Measurements from ENCODE around the gene FREM3.
"Not testable (repeated sequence)": the region's sequence is repeated elsewhere in the genome, so short reads cannot be mapped to it uniquely, and the experiment has no call there.

Gene FREM3

GRCh38 chr4:143700416-143701352 is at the start of gene FREM3:
Gene FREM3 (minus strand): TSS chr4:143700675. CDS start chr4:143700675, 0 bp downstream.
- peak in 1 of 2 experiments; percentile 22 for DNase-seq

GRCh38 chr4:143745874-143746273 is 45.4 kb upstream of the FREM3 start:
- no peak for DNase-seq

- DNase-seq = no peak
Measured at GRCh38 chr4:143743591-143743990, 43.1 kb upstream of the FREM3 start.

GRCh38 chr4:143742834-143743233 is 42.4 kb upstream of the FREM3 start:
- DNase-seq = no peak

- DNase-seq = no peak
Measured at GRCh38 chr4:143736861-143737260, 36.4 kb upstream of the FREM3 start.

GRCh38 chr4:143736061-143736460 is 35.6 kb upstream of the FREM3 start:
- not testable (repeated sequence) for DNase-seq

GRCh38 chr4:143728166-143728565 is 27.7 kb upstream of the FREM3 start:
- no peak for DNase-seq

GRCh38 chr4:143726714-143727113 is 26.2 kb upstream of the FREM3 start:
- DNase-seq = no peak

- DNase-seq = no peak
Measured at GRCh38 chr4:143721317-143721716, 20.8 kb upstream of the FREM3 start.

- DNase-seq = not testable (repeated sequence)
Measured at GRCh38 chr4:143718748-143719147, 18.3 kb upstream of the FREM3 start.

- DNase-seq = peak in 1 of 2 experiments; percentile 3
Measured at GRCh38 chr4:143713955-143714625, 13.6 kb upstream of the FREM3 start.

GRCh38 chr4:143713553-143713952 is 13.1 kb upstream of the FREM3 start:
- no peak for DNase-seq

GRCh38 chr4:143712155-143712550 is 11.7 kb upstream of the FREM3 start:
- no peak for DNase-seq

GRCh38 chr4:143711543-143712154 is 11.2 kb upstream of the FREM3 start:
- DNase-seq = no peak

GRCh38 chr4:143701365-143701764 is 890 bp upstream of the FREM3 start:
- no peak for DNase-seq

GRCh38 chr4:143700046-143700415 is 444 bp downstream of the FREM3 start:
- DNase-seq = peak in 1 of 2 experiments; percentile 9

- DNase-seq = no peak
Measured at GRCh38 chr4:143699331-143700045, 987 bp downstream of the FREM3 start.

- DNase-seq = no peak
Measured at GRCh38 chr4:143693856-143694255, 6.6 kb downstream of the FREM3 start.

- DNase-seq = peak in 1 of 2 experiments; percentile 11
Measured at GRCh38 chr4:143692241-143692640, 8.2 kb downstream of the FREM3 start.

GRCh38 chr4:143679434-143679833 is 21.0 kb downstream of the FREM3 start:
- no peak for DNase-seq

GRCh38 chr4:143673629-143674028 is 26.8 kb downstream of the FREM3 start:
- DNase-seq = not testable (repeated sequence)

GRCh38 chr4:143668930-143669552 is 31.4 kb downstream of the FREM3 start:
- DNase-seq = no peak
